Transverse colon (tissue), 4 donors: Measurements from ENCODE around the gene SDK1.

Experiments
- EP300 ChIP-seq: sonication (generic); formaldehyde crosslinking; IDR thresholded peaks from one replicate; pipeline ENCODE4 v1.6.1; 2017; ENCODE audit warnings: antibody characterized with exemption, low read depth
- POLR2A ChIP-seq: fragments of 450-650 bp; IDR thresholded peaks from one replicate; pipeline ENCODE4 v1.6.1; 2016; ENCODE audit warnings: antibody characterized with exemption, mild to moderate bottlenecking, moderate library complexity
- POLR2AphosphoS5 ChIP-seq, 3 donors: sonication (generic); formaldehyde crosslinking; IDR thresholded peaks; one replicate each; pipeline ENCODE4 v1.6.1; 2016; ENCODE audit warnings: antibody characterized with exemption in 3 of 3
- TF ChIP-seq, protein P1 (sequence below), 5 experiments: fragments of 200-600 bp in 3 of 5; fragments of 450-650 bp in 2 of 5; sonication (generic) in 3 of 5; IDR thresholded peaks; 1 replicate in 2 of 5; 2 replicates in 3 of 5; pipeline ENCODE4 v1.5.1; 2016 to 2017; ENCODE audit warnings: antibody characterized with exemption in 5 of 5, inconsistent platforms in 3 of 5, mild to moderate bottlenecking in 2 of 5, moderate library complexity in 1 of 5

DNA sequence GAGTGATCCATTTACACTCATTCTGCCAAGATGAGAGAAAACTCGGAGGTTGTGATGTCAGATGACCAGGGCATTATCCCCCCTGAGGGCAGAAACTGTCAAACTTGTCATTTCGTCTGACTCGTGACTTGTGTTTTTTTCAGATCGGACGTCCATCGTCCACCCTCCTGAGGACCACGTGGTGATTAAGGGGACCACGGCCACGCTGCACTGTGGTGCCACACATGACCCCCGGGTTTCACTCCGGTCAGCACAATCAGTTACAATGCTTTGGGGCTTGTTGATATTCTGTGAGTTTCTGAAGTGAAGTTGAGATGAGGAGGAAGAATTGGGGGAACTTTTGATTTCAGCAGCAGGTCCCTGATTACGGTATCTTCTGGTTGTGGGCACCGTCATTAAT is 670.3 kb downstream of the SDK1 start:
- TF ChIP-seq, protein P1, sequence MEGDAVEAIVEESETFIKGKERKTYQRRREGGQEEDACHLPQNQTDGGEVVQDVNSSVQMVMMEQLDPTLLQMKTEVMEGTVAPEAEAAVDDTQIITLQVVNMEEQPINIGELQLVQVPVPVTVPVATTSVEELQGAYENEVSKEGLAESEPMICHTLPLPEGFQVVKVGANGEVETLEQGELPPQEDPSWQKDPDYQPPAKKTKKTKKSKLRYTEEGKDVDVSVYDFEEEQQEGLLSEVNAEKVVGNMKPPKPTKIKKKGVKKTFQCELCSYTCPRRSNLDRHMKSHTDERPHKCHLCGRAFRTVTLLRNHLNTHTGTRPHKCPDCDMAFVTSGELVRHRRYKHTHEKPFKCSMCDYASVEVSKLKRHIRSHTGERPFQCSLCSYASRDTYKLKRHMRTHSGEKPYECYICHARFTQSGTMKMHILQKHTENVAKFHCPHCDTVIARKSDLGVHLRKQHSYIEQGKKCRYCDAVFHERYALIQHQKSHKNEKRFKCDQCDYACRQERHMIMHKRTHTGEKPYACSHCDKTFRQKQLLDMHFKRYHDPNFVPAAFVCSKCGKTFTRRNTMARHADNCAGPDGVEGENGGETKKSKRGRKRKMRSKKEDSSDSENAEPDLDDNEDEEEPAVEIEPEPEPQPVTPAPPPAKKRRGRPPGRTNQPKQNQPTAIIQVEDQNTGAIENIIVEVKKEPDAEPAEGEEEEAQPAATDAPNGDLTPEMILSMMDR (IDR thresholded peaks at IDR 0.05), result no peak
- TF ChIP-seq POLR2A, result no peak
- no peak for TF ChIP-seq POLR2AphosphoS5 (IDR thresholded peaks at IDR 0.05)
- no peak for TF ChIP-seq EP300
